GM13976 (cell line): Measurements from ENCODE around the gene HECW1.

Source experiments
- DNase-seq: peaks from one replicate; pipeline ENCODE4 v3.0.0; 2012; ENCODE audit warnings: low spot score
- in situ Hi-C: fragments of 300-500 bp; cut with MboI; formaldehyde crosslinking; loops from one replicate; pipeline ENCODE4 v1.12.0; 2022; ENCODE audit warnings: low sequenced_read_pairs, mixed read lengths, inconsistent platforms; ENCODE audit not compliant: unreplicated experiment
- TF ChIP-seq, protein P1 (sequence below): IDR thresholded peaks from 2 replicates; pipeline ENCODE4 v1.5.1; 2012; ENCODE audit warnings: borderline replicate concordance, mild to moderate bottlenecking; ENCODE audit not compliant: insufficient read depth; ENCODE audit errors: extremely low read depth, missing control alignments, control extremely low read depth

The HECW1 gene

DNA sequence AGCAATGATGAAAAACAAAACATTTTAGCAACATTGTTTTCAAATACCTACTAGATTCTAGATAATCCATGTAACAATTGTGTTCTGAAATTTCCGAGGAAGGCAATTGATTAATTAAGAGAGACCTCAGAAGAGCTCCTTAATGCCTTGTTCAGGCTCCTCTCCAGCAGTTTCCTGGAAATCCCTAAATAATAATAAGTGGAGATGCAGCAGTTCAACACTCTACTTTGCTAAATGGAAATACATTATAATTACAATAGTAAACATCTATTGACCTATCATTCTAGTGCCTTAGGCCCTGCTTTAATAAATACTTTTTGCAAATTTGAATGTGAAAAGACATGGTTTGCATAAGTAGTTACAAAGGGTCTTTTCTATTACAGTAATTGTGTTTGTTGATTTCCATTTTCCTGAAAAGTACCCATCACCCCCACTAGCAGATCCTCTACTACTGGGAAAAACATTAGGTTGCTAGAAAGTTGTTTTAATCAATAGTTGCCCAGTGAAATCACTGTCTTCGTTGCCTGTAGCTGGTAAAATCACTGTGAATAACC, 283.8 kb downstream of the HECW1 start:
- in situ Hi-C loops = no loop called here
- no peak for DNase-seq
- TF ChIP-seq, protein P1, sequence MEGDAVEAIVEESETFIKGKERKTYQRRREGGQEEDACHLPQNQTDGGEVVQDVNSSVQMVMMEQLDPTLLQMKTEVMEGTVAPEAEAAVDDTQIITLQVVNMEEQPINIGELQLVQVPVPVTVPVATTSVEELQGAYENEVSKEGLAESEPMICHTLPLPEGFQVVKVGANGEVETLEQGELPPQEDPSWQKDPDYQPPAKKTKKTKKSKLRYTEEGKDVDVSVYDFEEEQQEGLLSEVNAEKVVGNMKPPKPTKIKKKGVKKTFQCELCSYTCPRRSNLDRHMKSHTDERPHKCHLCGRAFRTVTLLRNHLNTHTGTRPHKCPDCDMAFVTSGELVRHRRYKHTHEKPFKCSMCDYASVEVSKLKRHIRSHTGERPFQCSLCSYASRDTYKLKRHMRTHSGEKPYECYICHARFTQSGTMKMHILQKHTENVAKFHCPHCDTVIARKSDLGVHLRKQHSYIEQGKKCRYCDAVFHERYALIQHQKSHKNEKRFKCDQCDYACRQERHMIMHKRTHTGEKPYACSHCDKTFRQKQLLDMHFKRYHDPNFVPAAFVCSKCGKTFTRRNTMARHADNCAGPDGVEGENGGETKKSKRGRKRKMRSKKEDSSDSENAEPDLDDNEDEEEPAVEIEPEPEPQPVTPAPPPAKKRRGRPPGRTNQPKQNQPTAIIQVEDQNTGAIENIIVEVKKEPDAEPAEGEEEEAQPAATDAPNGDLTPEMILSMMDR = no peak

DNA sequence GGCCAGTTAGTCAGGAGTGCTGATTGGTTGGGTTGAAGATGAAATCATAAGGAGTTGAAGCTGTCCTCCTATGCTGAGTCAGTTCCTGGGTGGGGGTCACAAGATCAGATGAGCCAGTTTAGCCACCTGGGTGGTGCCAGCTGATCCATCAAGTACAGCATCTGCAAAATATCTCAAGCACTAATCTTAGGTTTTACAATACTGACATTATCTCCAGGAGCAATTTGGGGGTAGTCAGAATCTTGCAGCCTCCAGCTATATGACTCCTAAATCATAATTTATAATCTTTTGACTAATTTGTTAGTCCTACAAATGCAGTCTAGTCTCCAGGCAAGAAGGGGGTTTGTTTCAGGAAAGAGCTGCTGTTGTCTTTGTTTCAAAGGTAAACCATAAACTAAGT, 286.4 kb downstream of the HECW1 start:
- TF ChIP-seq, protein P1 = no peak
- in situ Hi-C loops = no loop called here
- no peak for DNase-seq

DNA sequence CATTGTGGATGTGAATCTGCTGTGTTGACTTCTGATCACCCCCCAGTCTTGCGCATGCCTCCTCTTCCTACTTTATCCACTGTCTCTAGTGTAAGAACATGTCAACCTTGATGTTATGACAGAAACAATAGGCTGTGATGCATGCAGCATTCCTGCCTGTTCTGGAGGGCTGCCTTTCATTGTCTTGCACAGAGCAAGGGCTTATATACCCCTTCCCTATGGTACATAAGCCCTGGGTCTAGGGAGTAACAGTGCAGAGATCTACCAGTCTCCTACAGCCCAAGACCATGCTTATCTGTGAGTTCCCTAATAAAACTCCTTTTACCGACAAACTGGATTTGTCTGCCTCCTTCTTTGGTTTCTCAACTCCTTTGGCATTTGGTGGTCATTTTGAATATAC, 293.5 kb downstream of the HECW1 start:
- no peak for DNase-seq
- in situ Hi-C loops = no loop called here
- TF ChIP-seq, protein P1 = no peak

DNA sequence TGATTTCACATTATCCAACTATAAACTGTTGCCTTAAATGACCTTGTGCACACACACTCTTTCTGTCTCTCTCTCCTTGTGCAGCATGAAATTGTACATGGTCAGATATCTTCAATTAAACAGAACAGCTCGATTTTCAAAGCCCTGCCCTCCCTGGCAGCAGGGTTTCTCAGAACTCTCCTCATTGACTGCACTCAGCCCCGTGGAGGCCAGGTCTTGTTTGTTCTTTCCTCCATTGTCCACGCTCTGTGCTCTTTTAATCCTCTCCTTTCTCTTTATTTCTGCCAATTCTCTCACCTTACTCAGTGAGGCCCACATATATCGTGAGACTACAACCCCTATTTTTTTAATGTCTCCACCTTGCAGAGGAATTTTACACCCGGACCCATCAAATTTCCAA, 294.5 kb downstream of the HECW1 start:
- in situ Hi-C loops = no loop called here
- DNase-seq = no peak
- TF ChIP-seq, protein P1 = no peak

- in situ Hi-C loops = no loop called here
These were observed 296.5 kb downstream of the HECW1 start for GRCh38 chr7:43408981-43409380.

DNA sequence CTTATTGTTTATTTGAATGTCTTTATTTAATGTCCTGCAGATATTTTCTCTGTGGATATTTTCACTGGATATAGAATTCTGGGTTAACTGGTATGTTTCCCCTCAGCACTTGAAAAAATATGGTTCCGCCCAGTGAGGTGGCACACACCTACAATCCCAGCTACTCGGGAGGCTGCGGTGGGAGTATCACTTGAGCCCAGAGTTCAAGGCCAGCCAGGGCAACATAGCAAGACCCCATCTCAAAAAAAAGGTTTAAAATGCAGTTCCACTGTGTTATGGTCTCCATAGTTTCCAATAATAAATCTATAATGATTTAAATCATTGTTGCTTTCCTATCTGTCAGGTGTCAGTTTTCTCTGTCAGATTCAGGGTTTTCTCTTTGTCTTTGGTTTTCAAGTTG, 305.0 kb downstream of the HECW1 start:
- DNase-seq = no peak
- in situ Hi-C loops = no loop called here
- TF ChIP-seq, protein P1 = no peak

More at GRCh38 chr7:43408981-43409380, 296.5 kb downstream of the HECW1 start:
- TF ChIP-seq, protein P1 = no peak
- no peak for DNase-seq
